ENCODE results near the gene CACUL1.

GRCh38 chr10:118670472-118671124 is 84.2 kb downstream of the CACUL1 start:
- TF ChIP-seq POLR2A (IDR thresholded peaks at IDR 0.05) (no peak), EP300 (IDR thresholded peaks at IDR 0.05; ENCODE audit: low read depth) (no peak), POLR2AphosphoS5 (IDR thresholded peaks at IDR 0.05) (no peak), CTCF (IDR thresholded peaks at IDR 0.05) (no peak)

Data from transverse colon (tissue), 4 donors.